NCI-H774 (cell line): ENCODE data around the gene CLEC4F.

ENCODE experiments used
- DNase-seq: peaks from one replicate; lab custom pipeline; 2025; lab: John Stamatoyannopoulos, UW

Gene CLEC4F, protein sequence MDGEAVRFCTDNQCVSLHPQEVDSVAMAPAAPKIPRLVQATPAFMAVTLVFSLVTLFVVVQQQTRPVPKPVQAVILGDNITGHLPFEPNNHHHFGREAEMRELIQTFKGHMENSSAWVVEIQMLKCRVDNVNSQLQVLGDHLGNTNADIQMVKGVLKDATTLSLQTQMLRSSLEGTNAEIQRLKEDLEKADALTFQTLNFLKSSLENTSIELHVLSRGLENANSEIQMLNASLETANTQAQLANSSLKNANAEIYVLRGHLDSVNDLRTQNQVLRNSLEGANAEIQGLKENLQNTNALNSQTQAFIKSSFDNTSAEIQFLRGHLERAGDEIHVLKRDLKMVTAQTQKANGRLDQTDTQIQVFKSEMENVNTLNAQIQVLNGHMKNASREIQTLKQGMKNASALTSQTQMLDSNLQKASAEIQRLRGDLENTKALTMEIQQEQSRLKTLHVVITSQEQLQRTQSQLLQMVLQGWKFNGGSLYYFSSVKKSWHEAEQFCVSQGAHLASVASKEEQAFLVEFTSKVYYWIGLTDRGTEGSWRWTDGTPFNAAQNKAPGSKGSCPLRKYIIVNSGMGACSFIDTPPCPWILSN

DNA sequence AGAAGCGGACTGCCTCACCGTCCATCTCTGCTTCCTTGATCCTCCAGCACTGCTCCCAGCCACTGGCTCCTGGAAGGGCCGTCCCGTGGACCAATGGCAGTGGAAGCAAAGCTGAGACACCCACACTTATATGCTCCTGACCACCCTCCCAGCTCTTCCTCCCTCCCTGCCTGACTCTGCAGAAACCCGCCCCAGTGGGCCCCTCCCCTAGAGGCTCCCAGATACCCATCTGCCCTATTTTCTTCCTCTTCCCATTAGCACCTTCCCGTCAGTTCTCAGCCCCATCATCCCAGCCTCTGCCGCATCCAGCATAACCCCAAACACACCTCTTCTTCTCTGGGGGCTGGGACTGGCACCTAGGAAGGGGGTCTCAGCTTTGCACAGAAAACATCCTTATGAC lies at the start of gene CLEC4F:
CLEC4F (minus strand) TSS at position 101 of the 400 bp plus-strand sequence; CDS start at position 25, 76 bp downstream.
- no peak for DNase-seq

DNA sequence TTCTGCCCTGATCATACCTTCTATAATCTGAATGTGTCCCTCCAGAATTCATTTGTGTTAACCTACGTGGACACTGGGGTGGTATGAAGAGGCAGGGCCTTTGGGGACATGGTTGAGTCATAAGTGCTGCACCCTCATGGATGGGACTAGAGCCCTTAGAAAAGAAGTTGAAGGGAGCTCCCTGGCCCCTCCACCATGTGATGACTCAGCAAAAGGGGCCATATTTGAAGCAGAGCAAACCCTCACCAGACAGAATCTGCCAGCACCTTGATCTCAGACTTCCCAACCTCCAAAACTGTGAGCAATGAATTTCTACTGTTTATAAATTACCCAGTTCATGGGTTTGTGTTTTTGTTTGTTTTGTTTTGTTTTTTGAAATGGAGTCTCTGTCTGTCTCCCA lies 48.6 kb upstream of the CLEC4F start:
- DNase-seq = no peak

DNA sequence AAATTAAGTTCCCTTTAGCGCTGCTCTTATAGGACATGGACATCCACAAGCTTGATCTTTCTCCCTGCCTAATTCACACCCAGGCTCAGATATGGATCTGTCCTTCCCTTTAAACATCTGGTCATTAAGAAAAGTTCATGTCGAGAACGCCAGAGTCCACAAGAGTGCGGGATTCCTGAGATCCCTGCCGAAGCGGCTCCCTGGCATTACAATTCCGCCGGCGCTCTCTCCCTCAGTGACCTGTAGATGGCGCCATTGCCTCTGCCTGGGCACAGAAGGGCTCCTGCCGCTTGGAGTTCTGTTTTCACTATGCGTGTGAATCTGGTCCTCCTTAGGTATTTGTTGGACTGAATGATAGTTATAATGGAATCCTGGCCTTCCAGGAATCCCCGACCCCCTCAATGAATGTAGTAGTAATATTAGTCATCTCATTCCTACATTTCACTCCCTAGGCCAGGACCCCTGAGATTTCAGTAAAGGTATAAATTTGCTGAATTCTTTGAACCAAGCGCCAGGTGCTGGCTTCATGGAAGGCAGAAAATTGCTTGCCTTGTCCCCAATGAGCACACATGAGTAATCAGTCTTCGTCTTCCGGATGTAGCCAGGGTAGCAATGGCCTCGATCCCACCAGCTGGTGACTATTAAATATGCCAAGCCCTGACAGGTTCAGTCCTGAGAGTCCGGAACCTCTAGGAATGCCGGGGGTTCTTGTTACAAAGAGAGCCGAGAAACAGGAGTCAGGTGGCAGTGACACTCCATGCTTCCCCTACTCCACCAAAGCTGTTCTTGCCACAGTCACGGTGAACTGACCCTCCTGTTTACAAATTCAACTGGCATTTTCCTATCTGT lies 41.6 kb upstream of the CLEC4F start:
- peak; percentile 69 for DNase-seq

DNA sequence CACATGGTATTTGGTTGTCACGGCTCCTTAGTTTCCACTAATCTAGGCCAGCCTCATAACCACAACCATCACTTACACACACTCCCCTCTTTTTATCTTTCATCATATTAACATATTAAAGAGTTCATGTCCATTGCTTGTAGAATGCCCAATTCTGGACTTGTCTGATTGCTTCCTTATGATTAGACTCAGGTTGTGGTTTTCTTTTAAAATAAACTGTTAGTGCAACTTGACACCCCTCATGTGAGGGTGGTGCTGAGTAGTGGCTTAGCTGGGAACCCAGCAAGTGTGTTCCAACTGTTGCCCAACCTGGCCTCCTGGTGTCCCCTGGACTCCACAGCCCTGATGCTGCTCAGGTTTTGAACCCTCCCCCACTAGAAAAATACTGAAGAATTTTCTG lies 35.3 kb upstream of the CLEC4F start:
- no peak for DNase-seq

DNA sequence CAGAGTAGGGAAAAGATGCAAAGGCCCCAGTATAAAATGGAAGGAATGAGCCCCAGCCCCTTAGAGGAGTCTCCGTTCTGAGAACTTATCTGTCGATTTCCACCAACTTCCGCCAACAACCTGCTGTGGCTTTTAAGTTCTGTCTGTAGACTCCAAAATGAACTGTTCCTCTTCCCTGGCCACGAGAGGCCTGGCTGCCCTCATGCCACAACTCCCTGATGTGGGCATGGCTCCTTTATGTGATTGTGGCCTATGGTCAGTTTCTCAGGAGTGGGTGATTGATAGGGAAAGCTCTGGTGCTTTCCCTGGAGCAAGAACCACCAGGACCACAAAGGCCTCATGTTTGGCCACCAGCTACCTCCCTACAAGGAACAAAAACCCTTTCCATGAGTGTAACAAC lies 34.0 kb upstream of the CLEC4F start:
- DNase-seq = no peak

DNA sequence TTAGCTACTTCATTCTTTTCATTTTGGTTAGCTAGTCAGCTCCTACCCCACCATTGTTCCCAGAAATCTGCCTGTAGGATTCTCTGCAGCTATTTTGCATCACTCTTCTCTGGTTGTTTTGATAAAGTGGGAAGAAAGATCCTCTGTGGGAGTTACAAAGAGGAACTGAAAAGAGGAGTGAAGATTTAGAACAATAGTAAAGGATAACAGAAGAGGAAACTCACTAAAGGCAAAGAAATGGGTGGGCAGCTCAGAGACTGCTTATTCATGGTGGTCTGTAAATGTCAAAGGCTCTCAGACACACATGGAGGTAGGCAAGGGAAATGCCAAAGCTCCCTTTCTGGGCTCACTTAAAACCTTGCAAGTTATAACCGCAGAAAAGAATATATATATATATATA lies 32.4 kb upstream of the CLEC4F start:
- DNase-seq = no peak

DNA sequence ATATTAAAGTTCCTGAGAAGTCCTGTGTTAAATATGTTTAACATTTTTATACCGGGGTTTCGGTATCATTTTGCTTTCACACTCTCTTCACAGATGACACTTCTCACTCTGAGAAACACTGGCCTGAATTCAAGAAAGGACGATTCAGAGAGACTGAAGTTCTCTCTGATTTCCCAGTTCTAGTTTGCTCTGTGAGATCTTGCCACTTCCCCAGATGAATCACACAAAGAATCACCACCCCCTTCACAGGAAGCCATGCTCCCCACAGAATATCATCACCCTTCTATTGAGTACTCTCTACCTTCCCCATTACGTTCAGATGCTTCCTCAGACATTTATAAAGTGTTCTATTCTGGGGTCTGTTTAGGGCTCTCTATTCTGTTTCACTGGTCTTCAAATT lies 31.3 kb upstream of the CLEC4F start:
- no peak for DNase-seq

DNA sequence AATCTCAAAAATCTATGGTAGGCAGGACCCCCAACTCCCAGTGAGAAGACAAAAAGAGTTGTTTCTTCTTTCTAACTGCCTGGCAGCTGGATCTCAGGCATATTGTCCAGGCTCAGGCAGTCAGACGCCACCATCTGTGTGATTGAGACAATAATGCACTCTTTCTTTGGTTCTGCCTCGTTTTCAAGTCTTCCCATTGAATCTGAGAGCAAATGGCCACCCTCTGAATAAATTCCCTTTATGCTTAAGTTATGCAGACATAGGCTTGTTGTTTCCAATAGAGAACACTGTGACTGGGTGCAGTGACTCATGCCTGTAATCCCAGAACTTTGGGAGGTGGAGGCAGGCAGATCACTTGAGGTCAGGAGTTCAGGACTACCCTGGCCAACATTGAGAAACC lies 30.5 kb upstream of the CLEC4F start:
- DNase-seq = no peak

DNA sequence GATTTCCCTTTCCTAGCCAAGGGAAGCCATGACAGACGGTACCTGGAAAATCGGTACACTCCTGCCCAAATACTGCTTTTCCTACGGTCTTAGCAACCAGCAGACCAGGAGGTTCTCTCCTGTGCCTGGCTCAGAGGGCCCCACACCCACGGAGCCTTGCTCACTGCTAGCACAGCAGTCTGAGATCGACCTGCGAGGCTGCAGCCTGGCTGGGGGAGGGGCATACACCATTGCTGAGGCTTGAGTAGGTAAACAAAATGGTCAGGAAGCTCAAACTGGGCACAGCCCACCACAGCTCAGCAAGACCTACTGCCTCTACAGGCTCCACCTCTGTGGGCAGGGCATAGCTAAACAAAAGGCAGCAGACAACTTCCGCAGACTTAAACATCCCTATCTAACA lies 22.0 kb upstream of the CLEC4F start:
- no peak for DNase-seq

DNA sequence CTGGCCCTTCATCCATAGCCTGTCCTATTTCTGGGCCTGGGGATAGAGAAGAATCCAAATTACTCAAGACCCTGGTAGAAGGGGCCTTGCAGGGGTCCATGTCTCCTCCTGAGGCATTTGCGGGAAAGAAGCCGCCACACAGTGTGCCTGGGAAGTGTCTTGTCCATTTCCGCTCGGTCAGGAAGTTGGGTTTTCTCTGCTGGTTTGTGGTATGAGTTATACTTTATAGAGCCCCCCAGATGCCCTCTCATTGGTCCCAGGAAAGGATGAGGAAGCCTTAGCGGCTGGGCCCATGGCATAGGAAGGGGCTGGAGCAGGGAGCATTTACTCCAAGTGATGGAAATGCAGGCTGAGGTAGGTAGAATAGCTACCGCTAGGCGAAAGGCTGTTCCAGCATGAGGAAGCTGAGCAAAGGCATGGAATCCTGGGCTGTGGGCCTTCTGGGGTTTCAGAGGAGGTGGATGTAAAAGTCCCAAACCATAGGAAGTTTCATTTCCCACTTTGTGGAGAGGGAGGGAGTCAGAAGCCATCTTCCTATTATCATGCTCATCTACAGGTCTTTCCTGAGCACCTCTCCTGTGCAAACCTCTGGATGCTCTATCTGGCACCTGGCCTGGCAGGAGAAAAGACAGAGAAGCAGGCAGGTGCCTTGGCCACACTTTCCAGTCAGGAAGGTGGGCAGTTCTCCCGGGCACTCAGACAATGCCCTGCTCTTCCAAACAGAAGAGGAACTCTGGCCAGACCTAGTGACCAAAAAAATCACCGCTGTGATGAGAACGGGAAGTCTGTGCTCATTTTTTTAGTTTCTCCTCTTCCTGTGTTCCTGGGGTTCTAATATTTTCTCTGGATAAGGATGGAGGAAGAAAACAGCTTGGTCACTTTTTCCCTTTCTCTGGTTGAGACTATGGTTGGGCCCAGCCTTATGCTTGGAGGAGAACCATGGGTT lies 17.9 kb upstream of the CLEC4F start:
- no peak for DNase-seq

DNA sequence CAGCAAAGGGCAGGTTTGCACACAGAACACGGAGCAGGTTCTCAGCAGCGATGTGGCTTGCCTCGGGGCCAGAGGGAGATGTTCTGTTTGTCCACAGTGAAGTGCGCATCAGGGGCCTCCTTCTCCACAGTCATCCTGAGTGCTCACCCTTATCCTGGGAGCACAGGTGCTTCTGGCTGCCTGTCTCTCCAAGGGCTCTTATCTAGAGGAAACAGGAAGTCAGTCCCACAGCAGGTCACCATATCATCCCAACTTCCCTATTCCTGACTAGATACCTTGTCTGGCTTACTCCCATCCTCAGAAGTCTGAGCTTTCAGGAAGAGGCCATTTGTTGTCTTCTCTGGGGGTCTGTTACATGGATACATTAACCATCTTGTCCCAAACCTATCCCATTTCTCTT lies 15.2 kb upstream of the CLEC4F start, which contains the start of gene CD207:
CD207 (minus strand) TSS at position 174 of the 400 bp plus-strand sequence; CDS start at position 134, 40 bp downstream.
- no peak for DNase-seq

DNA sequence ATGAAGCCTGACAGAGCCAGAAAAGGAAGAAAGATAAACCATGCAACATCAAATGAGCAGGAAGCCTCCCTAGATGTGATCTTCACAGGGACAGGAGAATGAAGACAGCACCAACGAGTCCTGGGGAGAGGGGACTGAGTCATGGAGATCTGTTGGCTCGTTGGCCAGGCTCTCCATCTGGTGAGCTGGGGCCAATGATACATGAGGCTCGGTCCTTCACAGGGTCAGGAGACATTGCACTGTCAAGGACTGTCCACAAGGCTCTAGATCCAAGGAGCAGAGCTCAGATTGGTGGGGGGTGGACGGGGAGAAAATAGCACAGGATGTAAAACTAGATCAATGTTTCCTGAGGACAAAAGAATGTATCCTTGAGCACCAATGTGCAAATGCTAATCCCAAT lies 14.5 kb upstream of the CLEC4F start:
- no peak for DNase-seq

DNA sequence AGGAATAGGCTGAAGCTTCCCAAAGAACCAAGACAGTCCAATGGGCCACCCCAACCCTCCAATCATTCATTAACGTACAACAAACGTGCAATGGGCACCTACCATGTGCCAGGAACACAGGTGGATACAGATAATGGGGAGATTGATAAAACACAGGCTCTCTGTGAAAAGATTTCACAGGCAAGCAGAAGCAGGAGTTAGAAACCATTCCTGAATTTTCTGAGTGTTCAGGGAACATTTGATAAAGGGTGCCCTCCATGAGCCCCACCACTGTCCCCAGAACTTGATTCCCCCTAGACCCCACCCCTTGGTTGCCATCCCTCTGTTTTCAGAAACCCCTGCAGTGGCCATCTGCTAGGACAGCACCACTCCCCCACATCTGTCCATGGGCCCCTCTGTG lies 13.7 kb upstream of the CLEC4F start:
- no peak for DNase-seq

DNA sequence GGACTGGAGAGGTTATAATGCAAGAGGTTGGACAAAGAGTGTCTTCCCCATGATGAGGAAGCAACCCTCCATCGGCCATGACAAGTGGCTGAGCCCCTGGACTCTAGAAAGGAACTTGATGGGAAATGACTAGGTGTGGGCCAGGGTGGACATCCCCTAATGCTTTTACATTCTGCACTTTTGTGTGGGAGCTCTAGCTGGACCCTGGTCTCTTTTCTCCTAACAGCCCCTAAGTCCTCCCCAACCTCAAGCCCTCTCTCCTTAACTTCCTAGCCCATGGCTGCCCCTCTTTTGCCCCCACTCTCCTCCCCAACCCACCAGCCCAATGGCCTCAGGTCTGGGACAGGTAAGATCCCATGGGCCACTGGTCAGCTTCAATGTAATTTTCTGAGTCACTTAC lies 12.8 kb upstream of the CLEC4F start:
- no peak for DNase-seq

DNA sequence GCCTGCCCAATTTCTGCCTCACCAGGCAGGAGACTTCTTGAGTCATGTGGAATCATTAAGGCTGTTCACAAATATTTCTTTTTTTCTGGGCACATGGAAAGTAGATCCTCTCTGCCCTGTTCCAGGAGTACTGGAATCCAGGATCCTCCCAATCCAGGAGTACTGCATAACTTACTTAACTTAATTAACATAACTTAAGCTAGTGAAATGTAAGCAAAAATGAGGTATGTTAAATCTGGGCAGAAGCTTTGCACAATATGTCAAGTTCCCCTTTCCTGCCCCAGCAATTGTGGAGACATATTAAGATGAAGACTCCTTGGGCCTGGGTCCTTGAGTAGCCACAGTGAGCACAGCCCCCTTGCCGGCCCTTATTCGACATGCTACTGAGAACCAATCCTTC lies 12.0 kb upstream of the CLEC4F start:
- no peak for DNase-seq

DNA sequence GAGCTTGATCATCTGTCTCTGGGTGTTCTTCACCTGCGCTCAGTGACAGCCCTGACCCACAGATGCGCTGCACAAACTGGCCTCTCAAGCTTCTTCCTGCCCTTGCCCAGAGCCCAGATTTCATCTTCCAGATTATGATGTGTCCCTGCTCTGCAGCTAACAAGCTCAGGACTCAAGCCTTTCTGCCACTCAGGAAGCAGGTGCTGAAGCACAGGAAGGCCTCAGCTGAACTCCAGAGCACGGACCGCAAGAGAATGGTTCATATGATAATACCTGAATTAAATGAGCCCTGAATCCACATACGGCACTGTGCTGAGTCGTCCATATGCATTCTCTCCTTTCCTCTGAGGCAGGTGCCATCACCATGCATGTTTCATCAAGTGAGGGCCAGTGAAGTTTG lies 11.5 kb upstream of the CLEC4F start:
- DNase-seq = no peak

DNA sequence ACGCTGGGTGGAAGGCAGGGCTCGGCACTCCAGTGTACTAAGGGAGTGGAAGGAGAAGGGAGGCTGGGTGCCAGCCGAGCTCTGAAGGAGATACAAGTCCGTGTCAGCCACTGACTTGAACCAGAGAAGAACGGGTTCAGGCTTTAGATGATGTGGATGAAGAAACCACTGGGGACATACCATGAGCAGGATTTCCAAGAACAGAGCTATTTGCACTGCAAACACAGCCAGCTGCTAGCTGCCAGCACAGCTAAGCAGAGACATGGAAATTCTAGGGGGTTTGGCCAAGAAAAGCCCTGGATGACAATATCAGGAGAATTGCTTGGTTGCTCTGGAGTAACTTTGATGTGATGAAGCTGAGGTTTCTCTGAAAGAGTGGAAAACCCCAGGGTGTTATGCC lies 10.0 kb upstream of the CLEC4F start:
- no peak for DNase-seq

DNA sequence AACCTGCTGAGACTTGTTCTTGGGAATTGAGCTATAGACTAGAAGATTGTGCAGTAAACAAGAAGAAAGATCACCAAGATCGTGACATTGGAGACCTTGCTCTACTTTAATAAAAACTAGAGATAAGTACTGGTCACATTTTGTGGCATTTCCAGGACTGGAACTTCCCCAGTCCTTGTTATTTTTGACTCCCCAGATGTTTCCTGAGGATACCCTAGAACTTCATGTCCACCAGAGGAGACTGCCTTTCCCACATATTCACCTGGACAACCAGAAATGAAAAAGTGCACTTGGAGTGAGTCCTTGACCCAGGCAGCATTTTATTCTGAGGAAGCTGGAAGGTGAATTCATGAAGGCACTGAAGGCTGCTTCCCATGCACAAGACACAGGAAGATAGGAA lies 9.5 kb upstream of the CLEC4F start:
- DNase-seq = no peak

DNA sequence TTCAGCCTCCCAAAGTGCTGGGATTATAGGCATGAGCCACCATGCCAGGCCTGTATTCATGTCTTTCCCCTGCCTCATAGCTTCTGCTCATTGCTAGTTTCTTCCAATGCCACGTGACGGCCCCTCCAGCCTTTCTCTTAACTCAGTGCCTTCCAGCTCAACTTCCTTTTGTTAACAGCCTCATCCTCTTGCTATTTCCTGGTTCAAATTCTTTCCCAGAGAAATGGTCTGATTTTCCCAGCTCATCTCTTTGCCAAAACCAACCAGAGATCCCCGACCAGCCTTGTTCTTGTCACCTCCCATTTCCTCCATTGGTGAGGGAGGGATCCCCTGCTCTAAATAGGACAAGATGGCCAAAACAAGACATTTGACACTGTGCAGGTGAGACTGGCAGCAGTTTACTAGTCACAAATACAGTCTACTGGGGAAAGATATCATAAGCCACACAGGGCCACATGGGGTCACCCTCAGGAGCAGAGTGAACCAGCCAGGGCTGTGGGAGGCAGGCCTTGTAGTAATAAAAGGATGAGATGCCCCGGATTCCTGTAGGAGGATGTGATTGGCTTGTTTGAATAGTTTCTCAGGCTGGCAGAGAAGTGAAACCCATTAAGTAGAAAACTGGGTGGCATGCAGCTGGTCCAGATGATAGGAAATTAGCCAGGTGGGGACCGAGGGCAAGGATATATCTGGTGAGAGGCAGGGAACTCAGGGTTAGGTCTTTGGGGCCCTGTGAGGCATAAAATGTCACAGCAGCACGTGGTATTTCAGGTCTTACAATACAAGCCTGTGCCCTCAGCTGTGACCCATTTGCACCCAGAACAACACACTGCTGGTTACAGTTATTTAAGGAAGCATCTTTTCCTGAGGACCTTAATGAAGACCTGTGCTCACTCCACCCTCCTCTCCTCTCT lies 8.8 kb upstream of the CLEC4F start:
- DNase-seq = no peak

DNA sequence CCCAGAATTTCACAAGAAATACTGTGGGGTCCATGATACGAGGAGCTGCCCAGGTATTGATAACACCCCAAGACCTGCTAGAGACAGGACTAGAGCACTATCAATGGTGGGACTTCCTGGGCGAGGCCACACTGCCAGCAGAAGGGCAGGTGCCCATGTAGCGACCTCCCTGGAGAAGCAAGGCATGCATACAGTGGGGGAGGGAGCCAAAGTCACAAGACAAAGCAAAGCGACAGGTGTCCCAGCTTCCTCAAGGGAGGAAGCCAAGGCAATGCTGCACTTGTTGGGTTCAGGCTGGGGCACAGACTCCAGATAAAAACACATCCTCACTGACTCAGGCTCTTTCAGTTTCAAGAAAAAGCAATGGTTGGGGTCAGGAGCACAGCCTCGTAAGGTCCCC lies 7.7 kb upstream of the CLEC4F start:
- no peak for DNase-seq

DNA sequence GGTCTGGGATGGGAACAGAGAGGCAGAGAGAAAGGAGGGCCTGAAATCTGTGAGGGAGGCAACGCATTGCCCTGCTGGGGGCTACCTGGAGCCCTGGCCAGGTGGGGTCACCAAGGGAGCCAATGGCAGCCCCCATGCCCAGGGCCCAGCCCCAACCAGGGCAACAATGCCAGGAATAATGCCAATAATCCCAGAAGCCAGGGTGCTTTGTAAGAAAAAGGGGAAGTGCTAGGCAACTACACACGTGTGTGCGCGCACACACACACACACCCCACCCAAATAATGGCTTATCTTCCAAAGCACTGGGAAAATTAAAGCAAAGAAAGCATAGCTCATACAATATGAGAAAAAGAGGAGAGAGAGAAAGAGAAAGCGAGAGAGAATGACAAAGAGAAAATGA lies 7.0 kb upstream of the CLEC4F start:
- DNase-seq = no peak
